ENCODE measurements around the gene JAKMIP2. TPM values are rescaled to one million over a fixed set of nuclear protein-coding genes. Genes with fewer than 3 reads are reported as not detected.

The JAKMIP2 gene
- total and polyA plus RNA-seq, 10 of the 15 experiments (the other 5 are each of a cell fraction or from before 2014, with no cell fraction given): 0.51 to 1.8 (median 0.89) TPM

DNA sequence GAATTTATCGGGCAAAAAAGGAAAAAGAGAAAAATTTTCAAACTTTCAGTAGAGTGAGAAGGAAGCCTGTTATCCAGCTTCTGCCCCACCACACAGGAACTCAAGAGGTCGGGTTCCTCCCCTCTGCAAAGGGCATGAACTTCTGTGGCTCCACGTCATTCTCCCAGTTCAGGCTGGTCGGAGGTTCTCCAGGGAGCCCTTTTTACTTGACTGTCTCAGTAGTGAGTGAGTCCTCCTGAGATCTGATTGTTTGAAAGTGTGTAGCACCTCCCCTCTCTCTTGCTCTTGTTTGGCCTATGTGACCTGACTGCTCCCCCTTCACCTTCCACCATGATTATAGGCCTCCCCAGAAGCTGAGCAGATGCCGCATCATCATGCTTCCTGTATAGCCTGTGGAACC, 39.2 kb upstream of the JAKMIP2 start:
- no peak overlapping the region for H3K9ac ChIP-seq (ENCODE audit: control insufficient read depth, insufficient read depth, low read length)
- DNase-seq (ENCODE audit: low read depth, low spot score): no peak
- no peak for FAIRE-seq
- CTCF ChIA-PET: interaction anchor here (1.8 to 5.2 kb wide), 2 partner anchors 192 to 200 kb away, joined by 6 to 108 read pairs; no protein-coding TSS in a partner anchor
- intact Hi-C loops (cut with micrococcal nuclease; ENCODE audit: unreplicated experiment): loop anchor here (1.0 to 10.0 kb wide), 2 partner anchors 193 to 367 kb away; no protein-coding TSS in a partner anchor
- in situ Hi-C loops (cut with MboI): loop anchor here (5.0 kb wide), 1 partner anchor 194 kb away; no protein-coding TSS in a partner anchor
- H3K4me3 ChIP-seq: no peak overlapping the region
- no peaks in the 10 kb centered on the region for H4K20me1 ChIP-seq (ENCODE audit: control insufficient read depth, insufficient read depth)
- POLR2A ChIA-PET: no interaction called here
- 51% methylated on average over 5 of the region's 5 CpGs for WGBS (ENCODE audit: insufficient coverage, insufficient replicate concordance, low lambda C conversion rate, missing lambda C conversion rate)
- no peak overlapping the region for H3K4me2 ChIP-seq (ENCODE audit: control insufficient read depth, insufficient read depth)
- RAD21 ChIA-PET (ENCODE audit: unreplicated experiment): interaction anchor here (2.5 kb wide), 1 partner anchor 193 kb away, joined by 26 read pairs; no protein-coding TSS in a partner anchor
- no peak; the same call in 2 of the 3 replicates for ATAC-seq
- no peaks in the 10 kb centered on the region for H3K36me3 ChIP-seq (ENCODE audit: control insufficient read depth in 2 of 2, insufficient read depth in 2 of 2, low read length in 1 of 2)
- TF ChIP-seq, protein P1, sequence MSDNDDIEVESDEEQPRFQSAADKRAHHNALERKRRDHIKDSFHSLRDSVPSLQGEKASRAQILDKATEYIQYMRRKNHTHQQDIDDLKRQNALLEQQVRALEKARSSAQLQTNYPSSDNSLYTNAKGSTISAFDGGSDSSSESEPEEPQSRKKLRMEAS (IDR thresholded peaks at IDR 0.05; ENCODE audit: low read depth, low read length): no peak
- TF ChIP-seq, protein P2, sequence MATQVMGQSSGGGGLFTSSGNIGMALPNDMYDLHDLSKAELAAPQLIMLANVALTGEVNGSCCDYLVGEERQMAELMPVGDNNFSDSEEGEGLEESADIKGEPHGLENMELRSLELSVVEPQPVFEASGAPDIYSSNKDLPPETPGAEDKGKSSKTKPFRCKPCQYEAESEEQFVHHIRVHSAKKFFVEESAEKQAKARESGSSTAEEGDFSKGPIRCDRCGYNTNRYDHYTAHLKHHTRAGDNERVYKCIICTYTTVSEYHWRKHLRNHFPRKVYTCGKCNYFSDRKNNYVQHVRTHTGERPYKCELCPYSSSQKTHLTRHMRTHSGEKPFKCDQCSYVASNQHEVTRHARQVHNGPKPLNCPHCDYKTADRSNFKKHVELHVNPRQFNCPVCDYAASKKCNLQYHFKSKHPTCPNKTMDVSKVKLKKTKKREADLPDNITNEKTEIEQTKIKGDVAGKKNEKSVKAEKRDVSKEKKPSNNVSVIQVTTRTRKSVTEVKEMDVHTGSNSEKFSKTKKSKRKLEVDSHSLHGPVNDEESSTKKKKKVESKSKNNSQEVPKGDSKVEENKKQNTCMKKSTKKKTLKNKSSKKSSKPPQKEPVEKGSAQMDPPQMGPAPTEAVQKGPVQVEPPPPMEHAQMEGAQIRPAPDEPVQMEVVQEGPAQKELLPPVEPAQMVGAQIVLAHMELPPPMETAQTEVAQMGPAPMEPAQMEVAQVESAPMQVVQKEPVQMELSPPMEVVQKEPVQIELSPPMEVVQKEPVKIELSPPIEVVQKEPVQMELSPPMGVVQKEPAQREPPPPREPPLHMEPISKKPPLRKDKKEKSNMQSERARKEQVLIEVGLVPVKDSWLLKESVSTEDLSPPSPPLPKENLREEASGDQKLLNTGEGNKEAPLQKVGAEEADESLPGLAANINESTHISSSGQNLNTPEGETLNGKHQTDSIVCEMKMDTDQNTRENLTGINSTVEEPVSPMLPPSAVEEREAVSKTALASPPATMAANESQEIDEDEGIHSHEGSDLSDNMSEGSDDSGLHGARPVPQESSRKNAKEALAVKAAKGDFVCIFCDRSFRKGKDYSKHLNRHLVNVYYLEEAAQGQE (IDR thresholded peaks at IDR 0.05; ENCODE audit: low read depth, low read length): no peak
- no peaks in the 10 kb centered on the region; a peak in 1 of 4 replicates for H3K27me3 ChIP-seq (replicated peaks in 1 of 2; ENCODE audit: control insufficient read depth in 2 of 2, insufficient read depth in 2 of 2, low read length in 1 of 2)
- H3K27ac ChIP-seq (ENCODE audit: control insufficient read depth, insufficient read depth): no peak overlapping the region
- H2AFZ ChIP-seq (ENCODE audit: control insufficient read depth, low read depth, low read length): no peak overlapping the region
- BruUV-seq (replicated peaks): no TSS peak
- SMC1A ChIA-PET (ENCODE audit: uncharacterized antibody, unreplicated experiment): no interaction called here
- no peaks in the 10 kb centered on the region for H3K4me1 ChIP-seq (ENCODE audit: control insufficient read depth, insufficient read depth, low read length)
- no peaks in the 10 kb centered on the region for H3K9me3 ChIP-seq (replicated peaks; ENCODE audit: control insufficient read depth, insufficient read depth, low read length)
- H3K79me2 ChIP-seq (ENCODE audit: control insufficient read depth, insufficient read depth, low read length): no peaks in the 10 kb centered on the region

Measured in GM12878 (cell line).